Stimulated activated CD4-positive, alpha-beta T cell treated with anti-CD3 and anti-CD28 coated beads, Interleukin-15, amount 100 ng/mL, for 48 hours (primary cell): Measurements from ENCODE around the gene ANXA6.

Source experiments
- DNase-seq, 2 donors: peaks; one replicate each; pipeline ENCODE4 v3.0.0-alpha.2; 2020; ENCODE audit warnings: low read depth in 2 of 2

Gene ANXA6

DNA sequence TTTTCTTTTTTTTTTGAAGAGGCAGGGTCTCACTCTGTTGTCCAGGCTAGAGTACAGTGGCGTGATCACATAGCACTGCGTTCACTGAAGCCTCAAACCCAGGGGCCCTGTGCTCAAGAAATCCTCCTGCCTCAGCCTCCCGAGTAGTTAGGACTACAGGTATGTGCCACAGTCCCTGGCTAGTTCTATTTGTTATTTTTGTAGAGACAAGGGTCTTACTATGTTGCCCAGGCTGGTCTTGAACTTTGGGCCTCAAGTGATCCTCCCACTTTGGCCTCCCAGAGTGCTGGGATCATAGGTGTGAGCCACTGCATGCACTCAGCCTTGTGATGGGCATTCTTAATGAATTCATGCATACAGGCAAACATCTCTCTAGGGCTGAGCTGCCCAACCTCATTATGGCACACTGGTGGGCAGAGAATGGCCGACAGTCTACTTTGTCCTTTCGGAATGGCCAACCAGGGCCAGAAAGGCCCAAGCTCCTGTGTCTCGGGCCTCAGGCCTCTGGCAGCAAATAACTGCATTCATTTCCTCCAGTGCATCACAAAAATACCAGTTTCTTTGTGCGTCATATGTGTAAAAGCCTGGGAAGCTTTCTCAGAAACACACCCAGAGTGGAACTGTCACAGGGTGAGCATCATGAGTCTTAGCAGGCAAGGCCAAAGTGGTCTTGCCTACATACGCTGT lies 27.2 kb downstream of the ANXA6 start:
- DNase-seq = no peak

GRCh38 chr5:151128817-151129216 lies 28.8 kb downstream of the ANXA6 start:
- no peak for DNase-seq

- no peak for DNase-seq
Measured at GRCh38 chr5:151127926-151128325, 29.7 kb downstream of the ANXA6 start.

GRCh38 chr5:151126199-151126645 lies 31.4 kb downstream of the ANXA6 start:
- peak; percentile 35 to 53 for DNase-seq

DNA sequence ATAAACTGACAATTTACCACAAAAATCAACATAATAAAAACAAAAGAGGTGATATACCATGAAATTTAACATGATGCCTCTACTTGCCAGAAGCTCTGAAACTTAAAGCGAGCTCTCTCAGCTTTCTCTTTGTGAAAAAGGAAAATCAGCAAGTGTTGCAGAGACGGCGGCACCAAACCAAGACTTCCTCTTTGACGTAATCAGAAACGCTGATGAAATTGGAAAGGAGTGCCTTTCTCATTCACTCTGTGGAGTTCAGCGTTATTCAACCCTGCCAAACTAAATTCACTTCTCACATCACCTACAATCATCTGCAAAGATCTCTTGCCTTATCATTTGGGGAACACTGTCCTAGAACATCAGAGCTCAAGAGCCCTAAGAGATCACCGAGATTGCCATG lies 32.2 kb downstream of the ANXA6 start:
- no peak for DNase-seq

DNA sequence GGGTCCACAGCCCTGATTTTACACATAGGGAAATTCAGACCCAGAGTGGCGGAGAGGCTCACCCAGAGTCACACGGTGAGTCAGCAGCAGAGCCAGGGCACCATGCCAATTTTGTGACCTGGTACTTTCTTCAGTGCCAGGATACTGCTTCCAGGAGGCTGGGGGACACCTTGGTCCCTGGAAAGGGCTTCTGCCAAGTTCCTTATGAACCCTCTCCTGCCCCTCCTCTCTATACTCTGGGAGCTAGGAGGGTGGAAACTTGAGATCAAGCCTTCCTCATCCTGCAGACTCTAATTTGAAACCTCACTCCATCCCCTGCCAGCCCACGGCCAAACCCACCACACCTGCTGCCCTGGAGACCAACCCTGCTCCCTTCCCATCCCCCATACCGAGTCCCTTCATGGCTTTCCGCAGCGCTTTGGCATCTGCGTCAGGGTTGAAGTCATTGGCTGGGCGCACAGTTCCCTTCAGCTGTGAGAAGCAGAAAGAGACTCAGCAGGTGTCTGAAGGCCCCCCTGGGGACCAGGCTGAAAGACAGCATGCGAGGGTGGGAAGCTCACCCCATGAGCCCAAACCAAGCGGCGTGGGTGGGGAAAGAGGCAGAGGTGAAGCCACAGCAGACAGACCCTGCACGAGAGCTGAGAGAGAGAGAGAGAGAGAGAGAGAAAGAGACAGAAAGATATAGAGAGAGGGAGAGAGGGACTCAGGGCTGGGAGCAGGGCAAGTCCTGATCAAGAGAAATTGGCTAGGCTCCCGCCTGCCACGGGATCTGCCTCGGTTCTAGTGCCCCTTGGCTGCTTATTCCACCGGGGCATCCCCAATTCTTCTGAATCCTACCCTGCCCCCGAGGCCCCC lies 33.5 kb downstream of the ANXA6 start:
- DNase-seq = peak in 1 of 2 donors; percentile 50

- no peak for DNase-seq
Measured at GRCh38 chr5:151122828-151123227, 34.8 kb downstream of the ANXA6 start.

GRCh38 chr5:151121665-151122064 lies 35.9 kb downstream of the ANXA6 start:
- DNase-seq = no peak

GRCh38 chr5:151121095-151121494 lies 36.5 kb downstream of the ANXA6 start:
- no peak for DNase-seq

GRCh38 chr5:151118913-151119575 lies 38.5 kb downstream of the ANXA6 start:
- DNase-seq = no peak

- peak; percentile 45 to 61 for DNase-seq
Measured at GRCh38 chr5:151115272-151115905, 42.2 kb downstream of the ANXA6 start.

GRCh38 chr5:151113651-151114050 lies 43.9 kb downstream of the ANXA6 start:
- no peak for DNase-seq

GRCh38 chr5:151110992-151111391 lies 46.6 kb downstream of the ANXA6 start:
- no peak for DNase-seq

DNA sequence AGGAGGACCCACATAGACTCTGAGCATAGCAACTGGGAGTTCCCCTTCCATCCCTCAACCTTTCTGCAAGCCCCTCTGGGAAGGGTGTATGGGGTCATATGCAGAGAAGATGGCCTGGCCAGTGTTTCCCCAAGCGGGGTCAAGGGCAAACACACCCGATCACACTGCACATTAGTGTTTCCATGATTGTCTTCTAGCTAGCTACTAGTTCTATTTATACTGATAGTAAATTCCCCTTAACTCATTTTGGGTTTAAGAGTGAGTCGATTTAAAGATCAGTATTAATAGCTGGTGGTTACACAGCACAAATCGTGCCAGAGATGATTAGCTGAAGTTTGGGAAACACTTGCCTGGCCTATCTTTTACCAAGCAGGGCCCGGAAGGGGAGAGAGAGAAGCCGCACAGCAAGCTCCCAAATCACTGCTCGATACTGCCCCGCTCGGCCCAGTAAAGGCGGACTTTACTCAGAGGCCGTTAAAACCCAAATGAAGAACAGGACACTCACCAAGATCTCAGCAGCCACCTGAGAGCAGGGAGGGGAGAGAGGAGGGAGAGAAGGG lies 47.4 kb downstream of the ANXA6 start:
- no peak for DNase-seq

- DNase-seq = no peak
Measured at GRCh38 chr5:151108566-151108965, 49.0 kb downstream of the ANXA6 start.

DNA sequence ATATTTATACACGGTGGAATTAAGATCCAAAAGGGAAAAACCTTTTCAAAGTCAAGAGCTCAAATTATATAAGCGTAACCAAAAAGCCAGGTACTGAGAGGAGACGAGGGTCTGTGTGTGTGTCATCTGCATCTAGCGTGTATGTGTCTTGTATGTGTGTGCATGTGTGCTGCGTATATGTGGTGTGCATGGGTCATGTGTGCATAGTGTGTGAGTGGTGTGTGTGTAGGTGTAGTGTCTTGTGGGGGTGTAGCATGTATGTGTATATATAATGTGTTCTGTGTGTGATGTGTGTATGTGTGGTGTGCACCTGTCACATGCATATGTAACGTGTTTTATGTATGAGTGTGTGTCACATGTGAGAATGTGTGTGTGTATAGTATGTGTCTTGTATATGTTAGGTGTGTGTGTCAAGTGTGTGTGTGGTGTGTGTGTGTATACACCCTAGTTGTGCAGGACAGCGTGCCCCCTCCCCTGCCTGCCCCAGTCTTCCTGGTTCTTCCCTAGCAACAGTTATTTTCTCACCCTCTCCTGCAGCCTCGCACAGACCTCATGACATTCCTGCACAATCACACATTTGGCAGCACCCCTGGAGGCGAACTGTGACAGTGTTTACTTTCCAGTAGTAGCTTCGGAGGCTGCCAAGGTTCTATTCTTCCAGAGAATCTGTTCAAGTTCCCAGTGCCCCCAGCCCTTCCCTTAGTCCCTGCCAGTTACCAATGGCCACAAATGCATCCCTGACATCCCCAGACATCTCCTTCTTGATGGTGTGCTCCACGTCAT lies 49.6 kb downstream of the ANXA6 start:
- no peak for DNase-seq

DNA sequence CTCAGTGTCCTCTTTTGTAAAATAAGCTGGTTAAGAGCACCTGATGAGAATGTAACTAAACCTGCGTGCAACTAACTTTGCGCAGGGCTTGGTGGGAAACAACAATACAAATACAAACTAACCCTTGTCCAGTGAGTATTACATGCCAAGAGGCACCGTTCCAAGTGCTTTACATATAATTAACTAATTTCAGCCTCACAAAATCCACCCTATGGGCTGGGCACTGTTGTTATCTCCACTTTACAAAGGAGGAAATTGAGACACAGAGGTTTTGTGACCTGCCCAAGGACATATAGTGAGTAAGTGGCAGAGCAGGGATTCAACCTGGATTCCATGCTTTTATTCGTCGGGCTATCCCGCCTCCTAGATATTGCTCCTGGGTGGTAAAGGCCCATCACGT lies 50.5 kb downstream of the ANXA6 start:
- DNase-seq = no peak

DNA sequence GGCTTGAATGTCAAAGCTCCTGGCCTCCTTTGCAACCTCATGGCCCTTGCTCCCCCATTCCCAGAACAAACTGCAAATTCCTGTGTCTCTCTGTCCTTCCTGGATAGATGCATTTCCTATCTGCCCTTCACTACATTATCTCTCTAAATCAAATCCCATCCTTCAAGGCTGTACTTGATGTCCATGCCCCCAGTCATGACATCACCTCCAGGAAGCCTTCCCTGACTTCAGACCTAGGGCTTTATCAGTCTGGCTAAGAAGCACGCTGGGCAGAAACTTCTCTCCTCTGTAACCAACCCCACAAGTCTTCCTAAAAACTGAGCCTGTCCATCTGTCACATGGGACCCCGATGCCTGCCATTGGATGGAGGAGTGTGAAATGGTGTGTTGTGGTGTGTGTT lies 51.1 kb downstream of the ANXA6 start:
- DNase-seq = no peak

- no peak for DNase-seq
Measured at GRCh38 chr5:151106043-151106442, 51.5 kb downstream of the ANXA6 start.

DNA sequence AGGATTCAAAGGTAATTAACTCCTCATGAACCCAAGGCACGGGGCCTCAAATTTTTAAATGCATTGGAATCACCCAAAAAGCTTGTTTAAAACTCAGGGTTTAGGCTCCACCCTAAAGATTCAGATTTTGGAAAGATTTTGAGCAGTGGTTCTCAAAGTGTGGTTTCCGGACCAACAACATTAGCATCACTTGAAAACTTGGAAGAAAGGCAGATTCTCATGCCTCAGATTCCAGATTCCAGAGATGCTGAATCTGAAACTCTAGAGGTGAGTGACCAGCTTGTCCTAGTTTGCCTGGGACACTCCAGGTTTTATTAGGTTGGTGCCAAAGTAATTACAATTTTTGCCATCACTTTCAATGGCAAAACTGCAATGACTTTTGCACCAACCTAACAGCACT lies 52.0 kb downstream of the ANXA6 start:
- no peak for DNase-seq

- no peak for DNase-seq
Measured at GRCh38 chr5:151104795-151105194, 52.8 kb downstream of the ANXA6 start.
